GM21529 (cell line): ENCODE measurements around the gene ENHO.

Experiments
- ATAC-seq: cut with Tn5 transposase; IDR thresholded peaks from one replicate; pipeline ENCODE4 v1.9.1; 2021; ENCODE audit not compliant: unreplicated experiment

The ENHO gene

DNA sequence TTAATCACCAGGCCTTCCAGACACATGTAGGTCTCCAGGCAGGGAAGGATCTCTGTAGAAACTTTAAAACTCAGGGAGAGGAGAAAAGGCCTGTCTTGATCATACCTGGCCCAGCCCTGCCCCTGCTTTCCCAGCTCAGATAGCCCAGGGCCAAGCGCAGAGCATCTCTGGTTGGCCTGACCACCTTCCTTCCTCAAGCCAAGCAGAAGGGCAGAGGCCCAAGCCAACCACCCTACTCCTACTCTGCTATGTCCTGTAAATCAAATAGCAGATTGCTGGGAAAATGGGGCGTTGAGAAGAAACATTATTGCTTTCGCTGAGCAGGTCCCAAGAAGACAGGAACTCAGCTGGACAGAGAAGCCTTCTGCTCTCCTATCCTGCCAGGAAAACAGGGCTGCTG lies 14.3 kb downstream of the ENHO start:
- no peak for ATAC-seq

- no peak for ATAC-seq
Measured at GRCh38 chr9:34507966-34508365, 14.8 kb downstream of the ENHO start.

DNA sequence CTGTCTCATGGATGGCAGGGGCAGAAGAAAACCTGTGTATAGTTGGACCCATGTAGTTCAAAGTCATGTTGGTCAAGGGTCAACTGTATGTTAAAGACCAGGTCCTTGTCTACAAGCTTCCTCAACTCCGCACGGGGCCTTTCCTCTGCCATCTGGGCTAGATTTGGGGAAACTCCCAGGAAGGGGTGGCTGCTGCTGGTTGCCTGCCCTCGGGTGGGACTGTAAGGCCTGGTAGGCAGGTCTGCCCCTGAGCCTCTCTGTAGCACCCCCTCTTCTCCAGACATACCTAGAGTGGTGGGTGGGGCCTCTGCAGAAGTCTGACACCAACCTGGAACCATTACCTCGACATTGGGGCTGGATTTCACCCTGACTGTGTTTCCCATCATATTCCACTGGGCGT lies 15.2 kb downstream of the ENHO start:
- no peak for ATAC-seq

DNA sequence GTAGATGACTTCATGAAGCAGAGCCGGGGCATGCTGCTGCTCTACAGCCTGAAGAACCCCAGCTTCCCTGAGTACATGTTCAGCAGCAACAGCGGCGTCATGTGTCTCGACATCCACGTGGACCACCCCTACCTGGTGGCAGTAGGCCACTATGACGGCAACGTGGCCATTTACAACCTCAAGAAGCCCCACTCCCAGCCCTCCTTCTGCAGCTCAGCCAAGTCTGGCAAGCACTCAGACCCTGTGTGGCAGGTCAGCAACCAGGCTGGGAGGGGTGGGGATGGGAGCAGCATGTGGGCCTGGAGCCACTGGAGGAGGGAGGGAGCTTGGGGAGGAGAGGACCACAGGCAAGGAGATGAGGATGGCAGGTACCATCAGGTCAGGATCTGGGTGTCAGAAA lies 16.2 kb downstream of the ENHO start:
- no peak for ATAC-seq

DNA sequence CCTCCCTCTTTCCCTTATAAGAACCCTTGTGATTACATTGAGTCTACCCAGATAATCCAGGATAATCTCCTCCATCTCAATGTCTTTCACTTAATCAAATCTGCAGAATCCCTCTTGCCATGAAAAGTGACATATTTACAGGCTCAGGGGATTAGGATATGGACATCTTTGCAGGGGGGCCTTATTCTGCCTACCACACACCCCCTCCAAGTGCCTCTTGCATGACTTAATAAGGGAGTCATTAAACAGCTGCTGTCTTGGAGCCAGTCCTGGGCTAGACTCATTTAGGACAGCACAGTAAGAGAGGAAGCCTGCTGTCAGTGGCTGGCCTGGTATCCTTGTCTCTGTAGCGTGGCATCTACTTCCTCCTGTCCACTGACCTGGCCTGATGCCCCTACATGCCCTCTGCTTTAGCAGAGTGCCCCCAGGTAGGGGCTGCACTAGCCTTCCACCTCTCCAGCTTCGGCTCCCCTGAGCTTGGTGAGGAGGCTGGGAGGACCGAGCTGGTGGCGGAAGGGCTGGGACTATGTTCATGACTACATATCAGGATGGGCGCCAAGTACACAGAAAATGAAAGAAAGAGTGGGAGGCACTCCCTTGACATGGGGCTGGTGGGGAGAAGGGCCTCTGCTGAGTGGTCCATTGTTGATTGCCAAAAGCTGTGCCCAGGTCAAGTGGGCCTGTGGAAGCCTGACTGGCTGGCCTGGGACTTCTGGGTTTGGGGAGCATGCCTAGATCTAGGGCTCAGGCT lies 17.2 kb downstream of the ENHO start:
- ATAC-seq = no peak

DNA sequence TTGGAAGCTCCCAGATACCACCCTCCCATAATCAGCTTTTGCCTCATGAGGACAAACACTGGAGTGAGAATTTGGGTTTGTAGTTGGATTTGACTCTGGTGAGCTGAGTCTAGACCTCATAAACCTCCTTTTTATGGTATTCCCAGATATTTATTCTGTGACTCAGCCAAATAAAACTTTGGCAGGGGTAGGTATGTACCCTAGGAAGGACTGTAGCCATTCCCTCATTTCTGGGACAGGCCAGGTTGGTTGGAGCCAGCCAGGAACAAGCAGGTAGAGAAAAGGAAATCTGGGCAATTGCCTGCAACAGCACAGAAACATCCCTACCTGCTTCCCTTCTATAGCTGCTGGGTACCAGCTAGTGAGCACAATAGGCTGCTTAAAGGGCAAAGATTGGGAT lies 19.4 kb downstream of the ENHO start:
- ATAC-seq = no peak

DNA sequence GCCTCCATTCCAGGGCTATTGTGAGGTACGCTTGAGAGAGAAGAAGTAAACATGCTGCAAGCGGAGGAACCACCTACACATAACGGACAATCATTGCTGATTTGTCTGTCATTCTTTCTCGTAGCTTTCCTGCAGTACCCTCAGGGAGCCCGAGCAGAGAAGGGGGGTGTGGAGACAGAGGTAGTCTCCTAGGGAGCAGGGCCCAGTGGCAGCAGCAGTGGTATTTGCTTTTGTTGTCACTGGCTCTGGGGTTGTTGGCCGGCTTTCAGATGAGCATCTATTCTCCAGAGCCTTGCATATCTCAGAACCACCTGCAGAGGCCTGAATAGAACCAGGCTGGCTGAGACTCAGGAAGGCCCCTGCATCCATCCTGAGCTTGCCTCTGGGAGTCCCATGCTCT lies 19.9 kb downstream of the ENHO start:
- ATAC-seq = no peak

DNA sequence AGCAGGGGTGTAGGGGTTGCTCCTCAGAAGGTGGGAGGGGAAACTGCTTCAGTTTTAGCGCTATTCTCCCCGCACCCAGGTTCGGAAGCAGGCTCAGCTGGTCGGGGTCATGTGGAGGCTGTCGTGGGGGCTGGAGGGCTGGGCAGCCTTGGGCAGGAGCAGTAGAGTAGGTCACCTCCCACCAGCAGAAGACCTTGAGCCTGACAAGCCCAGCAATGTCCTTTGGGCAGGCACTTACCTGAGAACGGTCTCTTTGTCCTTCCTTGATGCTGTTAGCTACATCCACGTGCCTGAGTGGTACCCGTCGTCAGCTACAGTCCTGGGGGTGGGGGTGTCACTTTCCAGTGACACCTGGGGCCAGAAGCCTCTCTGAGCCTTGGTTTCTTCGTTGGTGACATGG lies 20.3 kb downstream of the ENHO start:
- no peak for ATAC-seq

DNA sequence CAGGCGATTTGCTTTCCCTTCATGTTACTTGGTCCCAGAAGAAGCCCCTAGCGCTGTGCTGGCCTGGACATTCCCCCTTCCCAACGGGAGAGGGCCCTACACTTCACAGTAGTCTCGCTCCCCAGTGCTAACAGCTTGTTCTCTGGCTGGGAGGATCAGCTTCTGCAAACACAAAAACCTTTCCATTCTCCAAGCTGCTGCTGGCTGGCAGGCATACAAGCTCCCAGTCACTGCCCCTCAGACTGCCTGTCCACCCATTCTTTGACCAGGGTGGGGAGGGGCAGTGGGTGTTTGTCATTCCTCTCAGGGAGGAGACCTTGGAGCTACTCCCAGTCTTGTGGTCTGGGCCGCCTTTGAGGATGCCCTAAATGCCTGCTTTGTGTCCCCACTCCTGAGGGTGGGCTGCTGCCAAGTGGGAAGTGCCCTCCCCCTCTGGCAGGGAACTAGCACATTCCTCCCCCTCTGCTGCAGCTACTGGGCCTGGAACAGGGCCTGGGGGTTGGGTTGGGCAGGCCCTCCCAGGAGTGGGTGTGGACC lies 20.8 kb downstream of the ENHO start:
- ATAC-seq = no peak

DNA sequence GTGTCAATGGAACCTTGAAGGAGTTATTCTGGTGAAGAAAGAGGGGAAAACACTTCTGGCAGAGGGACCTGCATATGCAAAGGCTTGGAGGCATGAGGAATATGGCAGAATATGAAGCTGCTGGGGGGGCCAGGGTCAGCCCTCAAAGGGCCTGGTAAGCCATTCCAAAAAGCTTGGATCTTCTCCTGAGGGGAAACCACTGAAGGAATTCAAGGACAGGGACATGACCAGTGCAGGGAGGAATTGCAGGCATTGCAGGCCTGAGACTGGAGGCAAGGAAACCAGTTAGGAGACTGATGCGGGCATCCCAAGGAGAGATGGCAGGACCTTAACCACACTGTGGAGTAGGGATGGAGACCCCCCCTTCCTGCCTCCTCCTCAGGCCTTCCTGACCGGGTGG lies 21.4 kb downstream of the ENHO start:
- no peak for ATAC-seq

DNA sequence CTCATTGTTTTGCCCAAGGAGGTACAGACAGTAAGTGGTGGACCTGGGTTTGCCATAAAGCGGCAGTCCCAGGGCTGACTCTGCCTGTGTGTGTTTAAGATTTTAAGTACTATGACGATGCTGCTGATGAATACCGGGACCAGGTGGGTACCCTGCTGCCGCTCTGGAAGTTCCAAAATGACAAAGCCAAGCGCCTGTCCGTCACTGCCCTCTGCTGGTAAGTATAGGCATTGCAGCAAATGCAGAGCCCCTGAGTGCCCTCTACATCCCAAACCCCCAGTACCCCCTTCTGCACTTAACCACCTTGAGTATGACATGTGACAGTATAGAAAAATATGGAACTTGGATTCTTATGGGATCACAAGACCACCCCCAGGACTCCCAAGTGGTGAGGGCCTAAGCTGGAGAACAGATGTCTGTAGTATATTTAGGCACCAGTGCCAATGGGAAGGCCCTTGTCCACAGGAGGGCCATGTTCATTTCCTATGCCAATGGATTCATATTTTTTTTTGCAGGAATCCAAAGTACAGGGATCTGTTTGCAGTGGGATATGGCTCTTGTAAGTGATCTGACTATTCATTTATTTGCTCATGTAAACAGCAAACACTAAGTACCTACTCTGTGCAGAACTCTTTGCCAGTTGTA lies 22.0 kb downstream of the ENHO start:
- no peak for ATAC-seq

GRCh38 chr9:34499076-34499475 lies 23.7 kb downstream of the ENHO start:
- no peak for ATAC-seq

GRCh38 chr9:34498553-34498952 lies 24.2 kb downstream of the ENHO start:
- no peak for ATAC-seq

- ATAC-seq = no peak
Measured at GRCh38 chr9:34496149-34496712, 26.6 kb downstream of the ENHO start.

- ATAC-seq = no peak
Measured at GRCh38 chr9:34493972-34494535, 28.7 kb downstream of the ENHO start.

GRCh38 chr9:34492051-34492450 lies 30.7 kb downstream of the ENHO start:
- no peak for ATAC-seq

- ATAC-seq = no peak
Measured at GRCh38 chr9:34491596-34491995, 31.2 kb downstream of the ENHO start.

DNA sequence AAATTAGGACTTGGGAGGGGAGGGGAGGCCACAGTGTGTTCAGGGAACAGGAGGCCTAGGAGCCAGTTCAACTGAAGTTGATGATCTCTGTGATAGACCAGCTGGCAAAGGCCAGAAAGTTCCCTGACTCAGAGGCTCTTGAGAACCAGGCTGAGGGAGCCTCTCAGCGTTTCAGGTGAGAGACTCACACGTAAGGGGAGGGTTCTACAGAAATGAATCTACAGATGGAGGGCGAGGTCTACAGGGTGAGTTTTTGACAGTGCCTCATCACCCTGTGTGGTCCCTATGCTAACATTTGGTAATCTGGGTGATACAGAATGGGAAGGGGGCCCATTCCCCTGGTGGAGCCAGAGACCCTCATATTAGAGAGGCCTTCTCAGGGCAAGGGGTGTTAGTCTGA lies 32.0 kb downstream of the ENHO start:
- ATAC-seq = no peak

DNA sequence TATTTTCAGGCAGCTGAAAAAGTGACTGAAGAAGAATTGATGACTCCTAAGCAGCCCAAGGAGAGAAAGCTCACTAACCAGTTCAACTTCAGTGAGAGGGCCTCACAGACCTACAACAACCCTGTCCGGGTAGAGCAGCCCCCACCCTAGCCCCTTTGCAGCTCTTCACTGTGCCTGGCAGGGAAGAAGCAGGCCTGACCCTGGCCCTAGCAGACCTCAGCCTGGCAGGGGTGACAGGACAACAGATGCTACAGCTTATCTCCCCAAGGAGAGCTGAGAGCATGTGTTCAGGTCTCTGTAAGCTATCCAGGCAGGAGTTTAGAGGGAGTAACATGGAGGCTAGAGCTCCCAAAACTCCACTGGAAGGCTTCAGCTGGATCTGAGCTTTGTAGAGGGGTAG lies 32.4 kb downstream of the ENHO start:
- ATAC-seq = no peak

DNA sequence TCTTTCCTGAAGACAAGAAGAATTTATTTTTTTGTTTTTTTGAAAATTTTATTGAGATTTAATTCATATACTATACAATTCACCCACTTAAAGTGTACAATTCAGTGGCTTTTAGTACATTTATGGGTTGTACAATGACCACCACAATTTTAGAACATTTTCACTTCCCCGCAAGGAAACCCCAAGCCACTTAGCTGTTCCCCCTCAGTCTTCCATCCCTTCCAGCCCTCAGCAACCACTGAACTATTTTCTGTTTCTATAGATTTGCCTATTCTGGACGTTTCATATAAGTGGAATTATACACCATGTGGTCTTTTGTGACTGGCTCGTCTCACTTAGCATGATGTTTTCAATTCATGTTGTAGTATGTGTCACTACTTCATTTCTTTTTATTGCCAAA lies 36.2 kb downstream of the ENHO start:
- no peak for ATAC-seq

- ATAC-seq = no peak
Measured at GRCh38 chr9:34485822-34486221, 37.0 kb downstream of the ENHO start.

- ATAC-seq = no peak
Measured at GRCh38 chr9:34484678-34485077, 38.1 kb downstream of the ENHO start.
